Amniotic stem cell (primary cell): ENCODE measurements around the gene TIMP3.

ENCODE experiments used
- DNase-seq: peaks from one replicate; lab custom pipeline; 2025; lab: John Stamatoyannopoulos, UW

TIMP3 gene

DNA sequence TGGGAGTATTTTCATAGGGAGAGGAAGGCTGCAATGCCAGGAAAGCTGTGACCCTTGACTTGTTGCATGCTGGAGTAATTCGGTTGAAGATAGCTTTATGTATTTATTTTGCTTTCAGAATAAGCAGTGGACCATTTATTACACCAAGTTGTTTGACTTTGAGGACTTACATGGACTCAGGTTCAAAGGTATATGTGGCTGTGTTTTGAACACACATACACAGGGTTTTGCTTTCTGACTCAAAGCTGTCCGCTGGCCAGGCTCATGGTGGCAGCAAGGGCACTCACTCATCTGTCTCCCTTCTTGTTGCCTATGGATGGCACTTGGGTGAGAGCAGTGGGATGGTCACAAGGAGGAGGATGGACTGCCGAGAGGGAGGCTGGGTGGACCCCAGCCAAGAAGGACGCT is 6.5 kb downstream of the TIMP3 start:
- DNase-seq = no peak

DNA sequence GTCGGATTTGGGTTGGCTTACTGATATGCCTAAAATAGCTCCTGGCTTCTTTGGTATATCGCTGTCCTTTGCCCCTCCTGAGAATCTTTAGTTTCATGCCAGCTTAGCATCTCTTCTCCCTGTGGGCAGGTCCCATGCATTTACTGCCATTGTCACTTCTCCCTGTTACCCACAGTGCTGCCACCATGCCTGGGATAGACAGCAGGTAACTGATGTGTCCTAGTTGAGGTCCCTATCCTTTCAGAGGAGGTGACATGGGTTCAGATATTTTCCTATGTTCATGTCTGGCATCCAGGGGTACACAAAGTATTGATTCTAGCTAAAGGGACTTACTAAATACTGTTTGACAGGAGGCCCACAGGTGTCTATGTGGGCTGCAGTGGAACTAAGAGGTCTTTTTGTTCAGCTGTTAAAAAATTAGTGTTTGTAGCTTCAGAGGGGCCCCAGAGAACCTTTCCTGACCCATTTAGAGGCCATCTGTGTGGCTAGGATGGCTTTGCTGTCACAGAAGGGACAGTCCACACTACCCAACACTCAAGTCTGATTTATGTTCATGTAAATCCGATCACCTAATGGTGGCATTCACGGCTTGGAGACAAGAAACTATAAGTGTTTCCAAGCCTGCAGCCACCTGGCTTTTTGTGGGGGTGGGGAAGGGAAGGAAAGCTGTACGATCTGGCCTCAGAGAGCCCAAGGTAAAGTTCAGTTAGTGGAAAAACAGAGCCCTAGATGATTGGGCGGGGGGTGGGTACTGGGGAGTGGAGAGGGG is 8.5 kb downstream of the TIMP3 start:
- DNase-seq = no peak

DNA sequence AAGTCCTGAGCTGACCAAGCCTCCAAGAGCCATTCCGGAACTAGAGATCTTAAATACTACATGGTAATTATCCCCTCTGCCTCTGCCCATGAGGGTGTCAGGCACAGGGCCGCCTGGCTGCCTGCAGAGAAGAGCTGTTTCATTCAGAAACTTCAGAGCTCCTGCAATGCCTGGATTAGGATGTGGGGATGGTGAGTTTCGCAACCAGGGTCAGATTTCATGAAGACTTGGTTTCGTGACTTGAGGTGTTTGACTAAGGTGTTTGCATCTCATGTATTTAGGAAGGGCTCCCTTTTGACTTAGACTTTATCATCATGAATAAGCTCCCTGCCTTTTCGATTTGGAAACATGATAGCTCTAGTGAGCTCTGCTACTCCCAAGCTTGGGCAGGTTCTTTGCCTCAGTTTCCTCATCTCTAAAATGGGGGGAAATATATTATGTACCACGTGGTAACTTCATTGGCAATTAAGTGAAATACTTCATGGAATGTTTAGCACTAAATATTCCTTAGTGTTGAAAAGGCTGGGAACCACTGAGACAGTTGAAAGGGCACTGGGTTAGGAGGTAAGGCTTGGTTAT is 9.1 kb downstream of the TIMP3 start:
- DNase-seq = no peak

DNA sequence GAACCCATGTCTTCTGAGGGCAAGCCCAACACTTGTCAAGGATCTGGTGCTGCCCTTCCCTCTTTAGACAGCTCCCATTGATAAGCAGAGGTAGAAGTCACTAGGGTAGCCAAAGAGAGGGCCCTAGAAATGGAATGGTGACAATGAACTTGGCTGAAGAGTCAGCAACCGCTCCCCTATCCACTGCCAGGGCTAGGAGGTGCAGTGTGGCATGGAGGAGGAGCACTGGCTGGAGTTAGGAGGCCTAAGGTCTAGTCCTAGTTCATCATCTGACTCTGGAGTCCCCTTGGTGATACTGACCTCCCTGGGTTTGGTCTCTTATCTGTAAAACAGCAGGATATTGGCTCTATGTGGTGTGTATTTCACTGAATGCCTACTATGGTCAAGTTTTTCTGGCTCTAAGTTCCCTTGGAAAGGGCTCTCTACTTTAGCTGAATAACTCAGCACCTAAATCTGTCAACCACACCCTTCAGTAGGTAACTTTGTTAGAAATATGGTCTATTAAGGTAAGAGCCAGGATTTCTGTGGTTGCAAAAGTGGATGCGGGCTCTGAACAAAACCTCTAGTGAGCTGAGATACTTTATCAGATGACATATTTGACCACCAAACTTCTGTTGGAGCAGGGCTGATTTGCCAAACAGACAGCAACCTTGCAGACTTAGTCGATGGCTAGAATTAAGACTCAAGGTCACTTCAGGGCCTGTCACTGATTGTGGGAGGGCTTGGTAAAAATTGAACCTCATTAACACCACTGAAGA is 10.5 kb downstream of the TIMP3 start:
- no peak for DNase-seq

DNA sequence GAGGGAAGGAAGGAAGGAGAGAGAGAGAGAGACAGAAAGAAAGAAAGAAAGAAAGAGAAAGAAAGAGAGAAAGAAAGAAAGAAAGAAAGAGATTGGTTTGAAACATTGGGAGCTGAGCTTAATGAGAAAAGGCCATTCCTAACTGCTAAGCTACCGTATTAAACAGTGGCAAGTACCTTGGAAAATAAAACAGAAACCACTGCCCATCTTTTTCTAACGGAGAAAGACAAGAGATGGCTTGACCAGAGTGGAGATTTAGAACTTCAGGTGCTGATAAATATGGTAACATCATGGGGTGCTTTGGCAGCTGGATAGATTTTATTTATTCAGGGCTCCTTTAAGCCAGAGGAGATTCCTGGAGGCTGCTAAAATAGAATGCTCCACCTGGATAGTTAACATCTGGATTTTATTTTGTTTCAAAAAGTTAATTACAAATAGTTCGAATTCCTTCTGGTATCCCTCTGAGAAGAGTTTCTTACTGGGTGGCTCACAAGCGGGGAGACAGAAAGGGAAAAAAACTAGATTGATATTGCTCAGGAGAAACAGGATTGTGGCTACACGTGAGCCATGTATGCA is 12.9 kb downstream of the TIMP3 start:
- DNase-seq = no peak

DNA sequence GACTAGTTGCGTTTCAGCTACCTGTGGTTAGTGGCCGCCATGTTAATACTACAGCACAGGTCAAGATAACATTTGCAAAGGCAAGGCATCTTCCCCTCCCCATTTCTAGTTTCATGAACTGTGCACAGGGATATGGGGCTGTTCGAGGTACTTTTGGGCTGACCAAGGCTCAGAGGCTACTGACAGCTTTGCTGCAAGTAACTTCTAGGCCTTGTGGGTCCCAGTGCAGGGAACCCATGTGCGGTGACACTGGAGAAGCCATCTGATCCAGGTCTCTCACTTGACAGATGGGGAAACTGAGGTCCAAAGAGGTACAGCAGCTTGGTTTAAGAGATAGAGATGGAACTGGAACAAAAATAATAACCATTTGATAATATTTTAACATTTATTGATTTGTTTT is 13.6 kb downstream of the TIMP3 start:
- DNase-seq = no peak

DNA sequence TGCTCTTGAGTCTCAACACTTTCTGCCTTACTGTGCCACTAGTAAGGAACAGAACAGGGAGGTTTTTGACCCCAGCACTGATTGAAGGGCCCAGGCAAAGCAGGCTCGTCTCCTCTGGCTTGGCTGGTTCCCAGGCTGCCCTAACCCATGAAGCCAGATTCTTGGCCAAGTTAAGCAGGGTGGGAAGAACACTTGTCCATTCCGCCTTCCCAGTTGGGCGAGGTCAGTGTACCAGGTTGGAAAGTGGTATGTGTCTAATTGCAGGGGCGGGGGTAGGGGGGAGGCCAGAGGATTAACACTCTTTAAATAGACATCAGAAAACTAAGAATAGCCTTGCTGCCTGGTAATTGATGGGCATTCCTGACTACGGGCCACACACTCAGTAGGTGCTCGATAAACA is 14.4 kb downstream of the TIMP3 start:
- no peak for DNase-seq

DNA sequence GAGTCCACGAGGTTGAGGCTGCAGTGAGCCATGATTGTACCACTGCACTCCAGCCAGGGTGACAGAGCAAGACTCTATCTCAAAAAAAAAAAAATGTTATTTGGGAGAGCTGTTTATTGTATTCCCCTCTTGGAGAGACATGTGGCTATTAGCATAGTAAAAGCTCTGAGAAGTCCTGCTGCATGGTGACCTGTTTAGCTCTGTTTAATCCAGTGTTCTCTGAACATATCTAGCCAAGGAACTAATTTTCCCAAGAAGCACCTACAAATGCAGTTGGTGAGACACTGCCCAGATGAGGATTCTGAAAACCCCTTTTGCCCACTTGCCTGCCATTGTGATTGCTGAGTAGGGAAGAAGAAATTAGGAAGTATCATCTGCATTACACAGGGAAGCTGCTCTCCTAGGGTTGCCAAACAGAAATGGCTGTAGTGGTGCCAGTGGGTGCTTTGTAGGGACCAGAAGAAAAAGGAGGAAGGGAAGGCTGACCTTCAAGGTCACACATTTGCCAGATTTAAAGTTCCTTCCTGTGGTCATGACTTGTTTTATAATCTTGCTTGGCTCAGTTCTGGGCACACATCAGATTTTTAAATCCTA is 15.7 kb downstream of the TIMP3 start:
- no peak for DNase-seq

DNA sequence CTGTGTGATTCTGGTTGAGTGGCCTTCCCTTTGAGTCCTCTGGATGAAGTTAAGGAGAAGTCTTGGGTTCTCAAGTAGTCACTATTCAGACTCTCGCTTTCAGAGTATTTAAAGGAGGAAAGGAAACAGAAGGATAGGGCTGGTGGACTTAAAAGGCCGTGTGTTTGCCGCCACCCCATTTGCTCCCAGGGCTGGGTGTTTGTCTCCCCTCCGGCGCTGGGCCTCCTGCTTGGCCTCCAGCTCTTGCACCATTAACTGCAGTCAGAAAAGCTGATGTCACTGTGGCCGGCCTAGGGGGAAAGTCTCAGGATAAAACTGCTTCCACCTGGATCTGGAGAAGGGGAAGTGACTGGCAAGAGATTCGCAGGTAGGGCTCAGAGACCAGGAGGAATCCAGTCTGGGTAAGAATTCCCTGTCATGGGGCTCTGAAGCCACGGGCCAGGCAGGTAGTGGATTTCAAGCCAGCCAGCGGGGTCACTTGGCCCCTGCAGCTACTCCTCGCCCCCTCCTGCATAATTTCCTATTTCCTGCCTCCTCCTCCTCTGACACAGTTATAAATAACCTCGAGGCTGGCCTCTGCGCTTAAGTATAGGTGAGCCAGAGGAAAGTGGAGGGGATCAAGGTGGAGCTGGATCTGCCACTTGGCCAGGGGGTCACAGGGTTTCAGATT is 17.1 kb downstream of the TIMP3 start:
- DNase-seq = no peak

DNA sequence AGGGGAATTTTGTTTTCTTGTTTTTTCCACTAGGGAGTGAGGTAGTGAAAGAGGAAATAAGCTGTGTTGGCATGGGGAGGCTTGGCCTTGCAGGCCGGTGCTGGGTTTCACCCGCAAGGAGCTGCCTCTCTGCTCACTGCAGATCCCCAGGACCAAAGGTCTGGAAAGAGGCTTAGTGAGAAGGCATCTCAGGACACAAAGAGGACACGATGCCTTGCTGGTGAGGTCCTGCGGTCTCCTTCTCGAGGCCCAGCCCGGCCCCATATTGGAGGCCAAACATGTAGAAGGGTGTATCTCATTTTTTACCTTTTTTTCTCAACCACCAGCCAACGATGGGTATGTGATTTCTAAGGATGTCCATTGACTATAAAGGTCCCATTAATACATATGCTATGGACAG is 17.6 kb downstream of the TIMP3 start:
- DNase-seq = no peak

DNA sequence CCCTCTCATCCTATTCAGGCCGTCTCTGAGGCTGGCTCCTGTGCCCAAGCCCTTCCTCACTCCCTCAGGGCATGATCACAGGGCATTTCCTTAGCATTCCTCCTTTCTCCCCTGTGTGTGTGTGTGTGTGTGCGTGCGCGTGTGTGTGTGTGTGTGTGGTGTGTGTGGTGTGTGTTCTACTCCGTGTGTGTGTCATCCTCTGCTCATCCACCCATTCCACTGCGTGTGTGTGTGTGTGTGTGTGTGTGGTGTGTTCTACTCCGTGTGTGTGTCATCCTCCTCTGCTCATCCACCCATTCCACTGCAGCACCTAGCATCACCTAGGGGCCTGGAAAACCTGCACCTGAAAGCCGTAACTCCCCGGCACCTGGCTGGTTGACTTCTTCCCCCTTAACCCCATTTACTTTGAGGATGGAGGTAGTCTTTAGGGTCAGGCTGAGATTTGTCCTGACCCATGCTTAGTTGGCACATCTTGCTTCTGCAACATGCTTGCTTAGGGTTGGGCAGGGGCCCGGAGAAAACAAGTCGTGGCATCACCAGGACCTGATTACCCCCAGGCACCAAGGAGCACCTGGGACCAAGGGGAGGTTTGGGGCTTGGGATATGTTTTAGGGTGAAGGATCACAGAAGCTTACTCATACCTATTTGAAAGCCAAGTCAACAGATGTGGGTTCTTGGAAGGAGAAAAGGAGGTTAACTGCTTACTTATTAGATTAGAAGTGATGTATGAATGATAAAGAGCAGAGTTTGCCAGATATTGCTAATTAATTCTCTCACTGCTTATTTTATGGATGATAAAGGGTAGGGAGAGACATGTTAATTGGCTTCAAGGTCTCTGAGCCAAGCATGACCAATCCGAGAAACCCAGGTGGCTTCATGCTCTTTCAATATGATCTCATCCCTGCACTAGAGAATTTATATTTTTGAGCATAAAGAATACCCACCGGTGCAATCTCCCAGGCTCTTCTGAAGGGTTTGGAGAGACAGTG is 18.9 kb downstream of the TIMP3 start:
- DNase-seq = no peak

DNA sequence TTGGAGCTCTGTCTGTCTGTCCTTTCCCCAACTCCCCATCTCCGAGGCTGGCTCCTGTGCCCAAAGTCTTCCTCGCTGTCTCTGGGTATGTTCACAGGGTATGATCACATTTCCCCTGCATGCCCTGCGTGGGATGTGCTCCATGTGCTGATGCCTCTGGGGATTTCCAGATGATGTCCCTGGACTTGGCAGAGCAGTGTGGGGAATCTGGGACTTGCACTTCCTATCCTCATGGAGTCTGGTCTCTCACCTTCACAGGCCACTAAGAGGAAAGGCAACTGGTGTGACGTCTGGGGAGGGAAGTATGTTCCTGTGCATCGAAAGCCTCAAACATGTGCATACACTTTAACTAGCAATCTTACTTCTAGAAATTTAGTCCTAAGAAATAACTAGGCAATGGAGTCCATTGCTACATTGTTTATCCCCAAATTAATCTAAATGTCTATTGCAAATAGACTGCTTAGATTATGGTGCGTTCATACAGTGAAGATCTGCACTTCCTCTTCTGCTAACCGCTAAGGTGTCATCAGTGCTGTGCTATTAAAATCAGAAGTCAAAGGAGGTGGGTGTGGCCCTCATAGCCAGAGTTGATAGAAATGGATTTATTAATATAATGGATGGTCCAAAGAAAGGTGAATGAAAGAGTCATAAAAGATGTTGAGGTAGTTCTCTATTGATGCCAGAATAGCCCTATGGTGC is 20.8 kb downstream of the TIMP3 start:
- no peak for DNase-seq

DNA sequence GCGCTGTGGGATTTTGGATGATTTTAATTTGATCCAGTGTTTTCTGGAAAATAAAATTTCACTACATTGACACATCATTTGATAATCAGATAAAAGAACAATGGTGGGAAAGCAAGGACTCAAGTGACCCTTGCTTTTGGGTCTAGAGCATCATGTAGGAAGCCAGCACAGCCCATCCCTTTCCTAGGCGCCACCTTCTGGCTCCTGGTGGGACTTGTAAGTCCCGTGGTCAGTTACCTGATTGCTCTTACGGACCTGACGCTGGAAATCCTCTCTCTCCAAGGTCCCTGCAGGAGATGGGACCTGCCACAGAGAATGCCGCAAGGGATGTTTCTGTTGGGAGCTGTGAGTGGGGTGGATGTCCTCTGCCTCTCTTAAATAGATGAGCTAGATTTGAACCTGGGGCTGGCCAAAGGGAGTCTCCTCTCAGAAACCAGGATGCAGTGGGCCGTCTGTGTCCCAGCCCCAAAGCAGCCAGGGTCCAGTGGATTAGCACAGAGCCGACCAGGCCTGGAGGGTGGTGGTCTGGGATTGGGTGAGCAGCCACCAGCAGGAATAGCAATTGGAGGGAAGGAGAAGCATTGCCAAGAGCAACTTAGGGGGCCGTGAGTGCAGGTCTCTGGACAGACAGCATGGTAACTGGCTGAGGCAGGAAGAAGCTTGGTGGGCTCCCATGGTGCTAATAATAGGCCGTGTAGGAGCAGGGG is 21.7 kb downstream of the TIMP3 start:
- no peak for DNase-seq

DNA sequence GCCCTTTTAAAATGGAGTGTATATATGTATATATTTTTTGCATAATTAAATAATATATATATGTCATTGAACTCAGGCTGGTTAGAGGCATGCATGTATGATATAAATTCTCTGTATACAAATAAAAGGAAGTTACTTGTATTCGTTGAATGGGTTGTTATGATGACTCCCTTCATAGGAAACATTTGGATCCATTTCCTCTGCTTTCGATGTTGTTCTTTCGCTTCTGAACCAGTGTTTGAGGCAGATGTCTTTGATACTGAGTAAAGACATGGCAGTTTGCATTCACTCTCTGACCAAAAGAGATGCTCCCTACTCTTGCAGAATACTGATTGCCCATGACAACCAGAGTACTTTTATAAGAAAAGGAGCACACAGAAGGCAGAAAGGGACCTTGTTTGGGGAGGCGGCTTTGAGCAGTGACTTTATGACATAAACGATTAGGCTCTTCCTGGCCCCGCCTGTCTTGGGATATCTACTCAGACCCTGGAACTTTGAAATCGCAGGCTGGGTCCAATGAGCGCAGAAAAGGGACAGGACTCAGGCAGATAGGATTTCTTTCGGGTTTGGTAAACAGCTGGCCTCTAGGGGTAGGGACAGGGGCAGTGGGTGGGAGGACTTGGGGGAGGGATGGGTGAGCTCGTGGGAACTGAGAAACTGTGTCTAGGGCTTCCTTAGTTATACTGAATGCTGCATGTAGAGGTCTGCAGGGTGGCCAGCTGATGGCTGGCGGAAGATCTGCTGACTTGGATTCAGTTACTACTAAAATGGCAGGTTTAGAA is 23.2 kb downstream of the TIMP3 start:
- no peak for DNase-seq

DNA sequence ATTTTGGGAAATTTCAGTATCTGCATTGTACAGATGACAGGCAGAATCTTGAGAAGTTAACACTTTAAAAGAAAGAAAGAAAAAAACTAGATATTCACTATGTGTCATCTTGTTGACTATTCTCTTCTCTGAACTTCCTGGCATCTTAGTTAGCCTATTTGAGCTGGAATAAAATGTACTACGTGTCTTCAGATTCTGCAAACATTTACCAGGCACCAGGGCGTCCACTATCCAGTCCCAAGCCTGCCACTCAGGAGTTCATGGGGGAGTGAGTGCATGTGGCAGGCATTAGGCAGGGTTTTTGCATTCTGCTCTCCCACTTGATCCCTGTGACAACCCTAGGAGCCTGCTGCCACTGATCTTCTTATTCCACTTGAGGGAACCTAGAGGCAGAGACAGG is 25.0 kb downstream of the TIMP3 start:
- DNase-seq = no peak

DNA sequence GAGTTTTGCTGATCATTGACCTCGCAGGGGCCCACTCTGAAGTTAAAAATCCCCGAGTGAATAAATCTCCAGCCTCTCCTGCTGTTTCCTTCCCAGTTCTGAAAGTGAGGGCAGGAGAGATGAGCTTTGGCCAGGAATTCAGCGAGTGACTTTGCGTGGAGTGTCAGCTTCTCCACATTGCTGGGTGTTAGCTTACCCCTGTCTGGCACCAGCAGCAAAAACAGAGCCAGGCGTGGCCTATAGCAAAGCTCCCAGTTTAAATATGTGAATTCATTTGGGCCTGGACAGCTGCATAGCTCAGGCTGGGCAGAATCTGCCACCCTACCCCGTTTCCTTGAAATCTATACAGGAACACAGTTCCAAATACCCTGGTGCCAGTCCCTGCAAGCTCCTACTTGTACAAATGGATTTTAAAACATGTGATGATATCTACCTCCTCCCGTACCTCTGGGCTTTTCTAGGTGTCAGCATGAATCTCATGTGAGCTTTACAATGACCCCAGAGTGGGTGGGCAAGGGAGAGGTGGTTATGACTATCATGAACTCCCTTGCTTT is 25.6 kb downstream of the TIMP3 start:
- DNase-seq = no peak

DNA sequence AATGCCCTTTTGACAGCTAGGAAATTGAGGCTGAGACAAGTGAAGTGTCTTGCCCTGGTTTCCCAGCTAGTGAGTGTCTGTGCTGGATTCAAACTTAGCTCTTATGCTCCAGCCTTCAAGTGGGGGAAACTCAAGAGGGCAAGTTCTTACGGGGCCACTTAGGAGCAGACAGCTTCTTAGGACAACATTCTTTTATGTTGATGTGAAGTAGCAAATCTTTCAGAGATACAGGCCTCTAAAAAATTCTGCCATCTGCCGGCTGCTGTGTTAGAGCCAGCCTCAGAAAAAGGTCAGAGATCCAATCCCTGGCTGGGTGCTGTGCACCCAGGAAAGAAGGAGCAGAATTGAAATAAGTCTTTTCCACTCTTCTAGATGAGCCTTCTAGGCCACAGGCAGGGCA is 26.6 kb downstream of the TIMP3 start:
- DNase-seq = no peak

DNA sequence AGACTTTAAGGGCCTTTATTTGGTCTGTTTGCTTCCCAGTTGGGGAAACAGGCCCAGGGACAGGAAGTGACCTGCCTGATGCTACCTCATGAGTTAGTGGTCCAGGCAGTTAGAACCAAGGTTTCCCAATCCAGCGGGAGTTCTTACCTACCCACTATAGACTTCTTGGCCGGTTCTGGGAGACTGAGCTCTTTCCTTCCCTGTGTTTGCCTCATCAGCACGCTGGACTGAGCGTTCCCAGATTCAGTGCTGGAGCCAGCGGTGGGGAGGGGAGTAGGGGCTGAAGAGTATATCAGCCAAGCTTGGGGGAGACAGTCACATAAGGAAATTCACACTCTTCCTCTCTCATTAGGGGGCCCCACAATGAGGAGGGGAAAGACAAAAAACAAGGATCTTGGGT is 27.1 kb downstream of the TIMP3 start:
- no peak for DNase-seq
